Stimulated activated naive B cell treated with anti-CD40 and anti-IgM and Interleukin-4, amounts not matched to agents 10 μg/mL and 1 μg/mL and 100 μg/mL, for 72 hours (primary cell): ENCODE results near the gene GTF2IRD2.
A peak's percentile ranks its signal among the peaks of the same experiment; 100 is the strongest.
"Not testable (repeated sequence)": the region's sequence is repeated elsewhere in the genome, so short reads cannot be mapped to it uniquely, and the experiment has no call there.

Experiments
- ATAC-seq, 2 donors: fragments of 150-1000 bp; cut with Tn5 transposase; replicated peaks; 2 replicates each; pipeline ENCODE4 v1.10.0; 2021; ENCODE audit warnings: moderate library complexity in 1 of 2
- DNase-seq: peaks from one replicate; pipeline ENCODE4 v3.0.0; 2021
- H3K27ac Mint-ChIP-seq: one replicate; pipeline ENCODE4 v1.8.0; 2022; ENCODE audit warnings: mild to moderate bottlenecking, mixed read lengths
- H3K27me3 Mint-ChIP-seq, 2 donors: one replicate each; pipeline ENCODE4 v1.8.0; 2022; ENCODE audit warnings: mixed read lengths in 2 of 2
- H3K36me3 Mint-ChIP-seq, 2 donors: one replicate each; pipeline ENCODE4 v1.8.0; 2022; ENCODE audit warnings: mixed read lengths in 2 of 2, mild to moderate bottlenecking in 1 of 2
- H3K4me1 Mint-ChIP-seq, 2 donors: one replicate each; pipeline ENCODE4 v1.8.0; 2022; ENCODE audit warnings: mixed read lengths in 2 of 2, mild to moderate bottlenecking in 1 of 2
- H3K4me3 Mint-ChIP-seq, 2 donors: one replicate each; pipeline ENCODE4 v1.8.0; 2022; ENCODE audit warnings: mild to moderate bottlenecking in 2 of 2, mixed read lengths in 2 of 2, moderate library complexity in 1 of 2
- H3K9me3 Mint-ChIP-seq, 2 donors: one replicate each; pipeline ENCODE4 v1.8.0; 2022; ENCODE audit warnings: mixed read lengths in 2 of 2, mild to moderate bottlenecking in 1 of 2

The GTF2IRD2 gene

DNA sequence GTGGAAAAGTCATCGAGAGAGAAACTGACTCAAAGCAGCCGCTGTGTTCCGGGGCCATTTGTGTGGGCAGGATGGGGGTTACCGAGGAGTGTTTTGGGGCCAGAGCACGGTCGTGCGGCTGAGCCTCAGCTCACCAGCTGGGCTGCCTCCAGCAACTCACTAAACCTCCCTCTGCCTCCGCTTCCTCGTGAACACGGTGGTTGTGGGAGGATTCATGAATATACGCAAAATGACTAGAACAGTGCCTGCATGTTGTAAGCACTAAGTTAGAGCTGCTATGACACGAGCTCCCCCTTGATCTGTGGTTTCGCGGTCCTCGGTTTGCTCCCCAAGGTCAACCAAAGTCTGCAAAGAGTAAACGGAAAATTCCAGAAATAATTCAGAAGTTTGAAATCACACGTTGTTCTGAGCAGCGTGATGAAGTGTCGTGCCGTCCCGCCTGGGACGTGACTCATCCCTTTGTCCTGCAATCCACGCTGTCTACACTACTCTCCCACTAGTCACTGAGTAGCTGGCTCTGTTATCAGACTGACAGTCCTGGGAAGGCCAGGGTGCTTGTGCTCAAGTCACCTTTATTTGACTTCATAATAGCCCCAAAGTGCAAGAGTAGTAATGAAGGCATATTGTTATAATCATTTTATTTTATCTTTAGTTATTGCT is 31.1 kb downstream of the GTF2IRD2 start:
- not testable (repeated sequence) for H3K27ac Mint-ChIP-seq, H3K4me1 Mint-ChIP-seq, H3K4me3 Mint-ChIP-seq, H3K9me3 Mint-ChIP-seq, H3K36me3 Mint-ChIP-seq, DNase-seq, H3K27me3 Mint-ChIP-seq
- ATAC-seq = peak; percentile 90

DNA sequence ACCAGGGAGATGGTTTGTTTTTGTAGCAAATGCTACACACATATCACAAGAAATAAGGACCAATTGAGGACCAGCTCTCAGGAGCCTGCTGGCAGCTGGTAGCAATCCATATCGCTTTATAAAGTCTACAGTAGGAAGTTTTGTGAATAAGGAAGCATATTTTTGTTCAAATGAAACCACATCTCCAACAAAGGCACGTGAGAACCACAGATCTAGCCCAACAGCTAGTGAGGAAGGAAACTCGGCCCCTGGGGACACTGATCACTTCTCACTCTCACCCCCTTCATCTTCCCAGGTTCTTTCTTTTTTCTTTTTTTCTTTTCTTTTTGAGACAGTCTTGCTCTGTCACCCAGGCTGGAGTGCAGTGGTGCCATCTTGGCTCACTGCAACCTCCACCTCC is 35.5 kb downstream of the GTF2IRD2 start:
- H3K9me3 Mint-ChIP-seq, DNase-seq, H3K4me3 Mint-ChIP-seq, H3K4me1 Mint-ChIP-seq, H3K27me3 Mint-ChIP-seq, H3K36me3 Mint-ChIP-seq, H3K27ac Mint-ChIP-seq: not testable (repeated sequence)
- peak in 1 of 2 donors; percentile 24 for ATAC-seq

DNA sequence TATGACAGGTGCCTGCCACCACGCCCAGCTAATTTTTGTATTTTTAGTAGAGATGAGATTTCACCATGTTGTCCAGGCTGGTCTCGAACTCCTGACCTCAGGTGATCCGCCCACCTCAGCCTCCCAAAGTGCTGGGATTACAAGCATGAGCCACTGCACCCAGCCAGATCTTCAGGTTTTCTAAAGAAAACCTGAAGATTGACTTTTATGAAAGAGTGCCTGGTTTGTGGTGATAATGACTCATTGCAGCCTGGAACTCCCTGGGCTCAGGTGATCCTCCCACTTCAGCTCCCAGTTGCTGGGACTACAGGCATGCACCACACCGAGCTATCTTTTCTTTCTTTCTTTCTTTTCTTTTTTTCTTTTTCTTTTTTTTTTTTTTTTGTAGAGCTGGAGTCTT is 52.8 kb downstream of the GTF2IRD2 start:
- not testable (repeated sequence) for H3K4me3 Mint-ChIP-seq, H3K36me3 Mint-ChIP-seq, H3K4me1 Mint-ChIP-seq, H3K27ac Mint-ChIP-seq, H3K9me3 Mint-ChIP-seq, DNase-seq, H3K27me3 Mint-ChIP-seq
- peak; percentile 38 to 49 for ATAC-seq

DNA sequence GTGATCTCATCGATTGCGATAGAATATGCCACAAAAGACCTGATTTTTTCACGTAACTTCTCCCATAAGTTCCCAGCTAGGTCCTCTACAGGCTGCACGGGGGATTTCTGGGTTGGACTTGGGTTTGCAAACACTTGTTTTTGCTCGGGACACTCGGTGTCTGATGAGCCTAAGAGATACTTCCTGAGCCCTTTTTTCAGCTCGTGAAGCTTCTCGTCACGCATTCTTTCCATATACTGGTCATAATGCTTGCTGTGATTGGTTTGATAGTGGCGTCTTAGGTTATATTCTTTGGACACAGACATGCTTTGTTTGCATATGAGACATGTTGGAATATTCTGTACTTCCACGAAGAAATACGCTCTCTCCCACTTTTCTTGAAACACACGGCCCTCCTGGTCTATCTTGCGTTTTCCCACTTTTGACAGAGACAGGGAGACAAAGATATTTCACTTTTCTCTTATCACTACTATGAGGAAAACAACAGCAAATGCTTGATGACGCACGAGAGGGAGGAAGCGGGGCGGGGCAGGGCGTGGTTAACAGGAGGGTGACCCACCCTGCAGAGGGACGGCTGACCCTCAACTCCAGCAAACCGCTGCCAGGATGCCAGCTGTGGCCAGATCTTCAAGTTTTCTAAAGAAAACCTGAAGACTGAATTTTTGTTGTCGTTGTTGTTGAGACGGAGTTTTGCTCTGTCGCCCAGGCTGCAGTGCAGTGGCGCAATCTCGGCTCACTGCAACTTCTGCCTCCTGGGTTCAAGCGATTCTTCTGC is 53.4 kb downstream of the GTF2IRD2 start:
- ATAC-seq, H3K4me3 Mint-ChIP-seq, H3K9me3 Mint-ChIP-seq, H3K36me3 Mint-ChIP-seq, H3K27ac Mint-ChIP-seq, H3K4me1 Mint-ChIP-seq, DNase-seq, H3K27me3 Mint-ChIP-seq: not testable (repeated sequence)

DNA sequence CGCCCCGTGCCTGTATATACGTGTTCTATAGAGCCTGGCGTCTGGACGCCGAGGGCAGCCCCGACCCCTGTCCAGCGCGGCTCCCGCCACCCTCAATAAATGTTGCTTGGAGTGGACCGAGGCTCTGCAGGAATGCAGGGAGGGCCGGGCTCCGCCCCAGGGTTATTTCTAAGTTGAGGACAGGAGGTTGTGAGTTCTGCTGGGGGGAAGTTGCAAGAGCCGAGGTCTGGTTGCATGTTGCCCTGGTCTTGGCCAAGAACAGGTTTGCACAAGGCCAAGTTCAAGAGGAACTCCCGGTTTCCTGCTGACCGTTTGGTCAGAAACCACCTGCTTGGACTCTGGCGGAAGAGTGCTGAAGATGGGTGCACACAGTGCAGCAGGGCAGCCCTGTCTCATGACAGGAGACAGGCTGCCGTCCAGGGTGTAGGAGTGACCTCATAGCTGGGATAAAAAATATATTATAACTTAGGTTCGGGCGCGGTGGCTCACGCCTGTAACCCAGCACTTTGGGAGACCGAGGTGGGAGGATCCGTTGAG is 62.1 kb downstream of the GTF2IRD2 start:
- H3K27ac Mint-ChIP-seq = not testable (repeated sequence)

DNA sequence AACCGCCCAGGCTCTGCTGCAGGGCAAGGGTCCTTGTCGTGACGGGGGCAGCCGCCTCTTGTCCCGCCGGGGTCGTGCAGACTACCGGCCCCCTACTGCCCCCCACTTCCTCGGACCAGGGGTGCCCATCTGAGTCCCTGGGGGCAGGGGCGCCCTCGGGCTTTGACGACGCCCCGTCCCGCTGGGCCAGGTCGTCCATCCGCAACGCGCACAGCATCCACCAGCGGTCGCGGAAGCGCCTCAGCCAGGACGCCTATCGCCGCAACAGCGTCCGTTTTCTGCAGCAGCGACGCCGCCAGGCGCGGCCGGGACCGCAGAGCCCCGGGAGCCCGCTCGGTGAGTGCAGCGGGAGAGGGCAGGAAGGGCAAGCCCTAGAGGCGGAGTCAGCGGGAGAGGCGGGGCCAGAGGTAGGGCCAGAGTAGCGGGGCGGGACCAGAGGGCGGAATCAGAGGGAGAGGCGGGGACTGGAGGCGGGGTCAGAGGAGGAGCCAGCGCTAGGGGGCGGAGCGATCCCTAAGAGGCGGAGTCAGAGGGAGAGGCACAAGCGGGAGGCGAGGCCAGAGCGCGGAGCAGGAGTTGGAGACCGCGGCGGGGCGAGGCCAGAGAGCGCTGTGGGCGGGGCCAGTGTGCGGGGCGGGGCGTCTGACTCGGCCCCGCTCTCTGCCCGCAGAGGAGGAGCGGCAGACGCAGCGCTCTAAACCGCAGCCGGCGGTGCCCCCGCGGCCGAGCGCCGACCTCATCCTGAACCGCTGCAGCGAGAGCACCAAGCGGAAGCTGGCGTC is 62.8 kb downstream of the GTF2IRD2 start:
- H3K27me3 Mint-ChIP-seq, H3K36me3 Mint-ChIP-seq, H3K27ac Mint-ChIP-seq, H3K4me1 Mint-ChIP-seq, H3K9me3 Mint-ChIP-seq: not testable (repeated sequence)
- DNase-seq (peak; percentile 95), ATAC-seq (peak; percentile 85 to 90)
- peak overlapping the region in 1 of 2 donors; percentile 41 for H3K4me3 Mint-ChIP-seq

More for the DNA sequence above, 62.1 kb downstream of the GTF2IRD2 start:
- peak; percentile 12 to 17 for ATAC-seq
- H3K9me3 Mint-ChIP-seq, DNase-seq, H3K36me3 Mint-ChIP-seq, H3K4me1 Mint-ChIP-seq, H3K4me3 Mint-ChIP-seq, H3K27me3 Mint-ChIP-seq: not testable (repeated sequence)

DNA sequence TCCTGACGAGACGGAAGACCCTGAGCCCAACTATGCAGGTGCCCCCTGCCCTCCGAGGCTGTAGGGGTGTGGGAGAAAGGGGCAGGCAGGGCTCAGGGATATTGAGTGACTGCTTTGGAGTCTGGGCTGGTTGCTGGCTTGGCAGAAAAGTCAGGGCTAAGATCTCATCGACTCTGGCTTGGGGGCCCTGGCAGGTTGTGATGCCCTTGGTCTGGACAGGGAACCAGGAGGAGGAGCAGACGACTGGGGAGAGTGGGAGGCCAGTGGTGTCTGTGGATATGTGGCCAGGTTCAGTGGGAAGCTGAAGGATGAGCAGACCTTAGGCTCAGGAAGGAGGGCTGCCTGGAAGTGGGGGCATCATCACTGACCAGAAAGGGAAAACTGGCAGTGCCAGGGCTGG is 67.8 kb downstream of the GTF2IRD2 start:
- DNase-seq, H3K36me3 Mint-ChIP-seq, H3K9me3 Mint-ChIP-seq, H3K4me1 Mint-ChIP-seq, H3K4me3 Mint-ChIP-seq, ATAC-seq, H3K27ac Mint-ChIP-seq, H3K27me3 Mint-ChIP-seq: not testable (repeated sequence)

DNA sequence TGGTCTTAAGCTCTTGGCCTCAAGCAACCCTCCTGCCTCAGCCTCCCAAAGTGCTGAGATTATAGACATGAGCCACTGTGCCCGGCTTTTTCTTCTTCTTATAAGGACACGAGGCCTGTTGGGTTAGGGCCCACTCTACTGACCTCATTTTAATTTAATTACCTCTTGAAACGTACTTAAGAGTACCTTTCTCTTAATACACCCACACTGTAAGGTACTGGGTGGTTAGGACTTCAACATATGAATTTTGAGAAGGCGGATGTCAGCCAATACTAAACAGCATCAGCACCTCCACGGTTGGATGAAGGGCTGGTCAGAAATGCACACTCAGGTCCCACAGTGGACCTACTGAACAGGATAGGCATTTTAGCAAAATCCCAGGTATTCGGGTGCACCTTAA is 69.7 kb downstream of the GTF2IRD2 start:
- not testable (repeated sequence) for H3K27ac Mint-ChIP-seq, H3K9me3 Mint-ChIP-seq, H3K36me3 Mint-ChIP-seq, ATAC-seq, H3K27me3 Mint-ChIP-seq, DNase-seq, H3K4me3 Mint-ChIP-seq, H3K4me1 Mint-ChIP-seq

DNA sequence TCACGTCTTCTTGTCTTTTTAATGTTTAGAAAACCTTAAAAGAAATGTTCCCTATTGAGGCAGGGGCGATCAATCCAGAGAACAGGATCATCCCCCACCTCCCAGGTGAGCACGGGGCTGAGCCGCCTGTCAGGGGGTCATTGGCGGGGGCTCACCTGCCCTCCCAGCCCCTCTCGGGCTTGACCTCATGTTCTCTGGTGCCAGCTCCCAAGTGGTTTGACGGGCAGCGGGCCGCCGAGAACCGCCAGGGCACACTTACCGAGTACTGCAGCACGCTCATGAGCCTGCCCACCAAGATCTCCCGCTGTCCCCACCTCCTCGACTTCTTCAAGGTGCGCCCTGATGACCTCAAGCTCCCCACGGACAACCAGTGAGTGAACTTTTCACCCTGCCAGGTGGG is 72.4 kb downstream of the GTF2IRD2 start:
- not testable (repeated sequence) for ATAC-seq, DNase-seq, H3K4me3 Mint-ChIP-seq, H3K27ac Mint-ChIP-seq, H3K36me3 Mint-ChIP-seq, H3K4me1 Mint-ChIP-seq, H3K27me3 Mint-ChIP-seq, H3K9me3 Mint-ChIP-seq

DNA sequence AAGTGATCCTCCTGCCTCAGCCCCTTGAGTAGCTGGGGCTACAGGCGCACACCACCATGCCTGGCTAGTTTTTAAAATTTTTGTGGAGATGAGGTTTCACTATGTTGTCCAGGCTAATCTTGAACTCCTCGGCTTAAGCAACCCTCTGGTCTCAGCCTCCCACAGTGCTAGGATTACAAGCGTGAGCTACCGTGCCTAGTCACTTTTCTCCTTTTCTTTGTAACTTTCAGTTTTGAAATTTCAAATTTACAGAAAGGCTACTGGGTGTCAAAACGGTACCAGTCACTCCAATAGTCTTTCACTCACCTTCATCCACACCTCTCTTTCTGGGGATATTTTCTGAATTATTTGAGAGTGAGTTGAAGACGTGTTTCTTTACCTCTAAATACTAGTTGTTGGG is 76.3 kb downstream of the GTF2IRD2 start:
- peak; percentile 39 to 42 for ATAC-seq
- H3K27me3 Mint-ChIP-seq, DNase-seq, H3K4me1 Mint-ChIP-seq, H3K27ac Mint-ChIP-seq, H3K9me3 Mint-ChIP-seq, H3K36me3 Mint-ChIP-seq, H3K4me3 Mint-ChIP-seq: not testable (repeated sequence)

DNA sequence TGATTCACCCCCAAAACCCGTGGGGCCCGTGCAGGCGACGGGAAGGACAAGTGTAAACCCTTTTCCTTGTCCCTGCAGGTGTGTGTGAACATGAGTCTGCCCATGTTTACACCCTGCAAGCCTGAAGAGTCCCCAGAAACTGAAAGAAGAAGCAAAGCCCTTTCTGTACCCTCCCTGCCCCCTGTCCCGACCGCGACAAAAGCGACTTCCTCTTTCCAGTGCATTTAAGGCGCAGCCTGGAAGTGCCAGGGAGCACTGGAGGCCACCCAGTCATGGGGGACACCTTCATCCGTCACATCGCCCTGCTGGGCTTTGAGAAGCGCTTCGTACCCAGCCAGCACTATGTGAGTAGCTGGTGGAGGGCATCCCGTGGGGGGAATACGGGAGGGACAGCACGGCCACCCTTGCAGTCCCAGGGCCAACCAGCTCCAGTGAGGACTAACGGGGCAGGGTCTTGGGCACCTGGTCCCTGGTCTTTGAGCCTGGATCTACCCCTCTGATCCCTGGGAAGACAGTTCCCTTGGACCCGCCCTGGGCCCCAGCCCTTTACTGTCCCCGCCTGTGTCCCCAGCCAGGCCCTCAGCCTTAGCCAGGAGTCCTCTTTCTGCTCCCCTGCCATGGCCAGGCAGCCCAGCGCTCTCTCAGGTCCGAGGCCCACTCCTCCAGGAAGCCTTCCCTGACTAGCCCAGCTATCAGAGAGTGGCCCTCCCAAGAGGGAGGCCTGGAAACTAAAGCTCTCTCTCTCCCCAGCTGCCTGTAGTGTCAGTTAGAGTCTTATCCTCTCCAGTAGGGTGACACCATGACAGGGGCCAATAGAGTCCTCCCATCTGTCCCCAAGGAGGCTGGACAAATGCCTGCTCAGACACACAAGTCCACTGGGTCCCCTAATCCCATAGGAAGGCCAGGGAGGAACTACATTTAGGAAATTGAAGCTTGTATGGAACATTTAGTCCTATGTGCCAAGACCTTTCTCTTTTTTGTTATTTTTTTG is 77.3 kb downstream of the GTF2IRD2 start, which contains the start of gene NCF1:
NCF1 (plus strand) TSS at position 252 of the 991 bp plus-strand sequence; CDS start at position 273, 21 bp downstream.
- H3K27me3 Mint-ChIP-seq, H3K4me1 Mint-ChIP-seq, H3K27ac Mint-ChIP-seq, DNase-seq, H3K4me3 Mint-ChIP-seq, H3K9me3 Mint-ChIP-seq, H3K36me3 Mint-ChIP-seq: not testable (repeated sequence)
- peak; percentile 95 for ATAC-seq

DNA sequence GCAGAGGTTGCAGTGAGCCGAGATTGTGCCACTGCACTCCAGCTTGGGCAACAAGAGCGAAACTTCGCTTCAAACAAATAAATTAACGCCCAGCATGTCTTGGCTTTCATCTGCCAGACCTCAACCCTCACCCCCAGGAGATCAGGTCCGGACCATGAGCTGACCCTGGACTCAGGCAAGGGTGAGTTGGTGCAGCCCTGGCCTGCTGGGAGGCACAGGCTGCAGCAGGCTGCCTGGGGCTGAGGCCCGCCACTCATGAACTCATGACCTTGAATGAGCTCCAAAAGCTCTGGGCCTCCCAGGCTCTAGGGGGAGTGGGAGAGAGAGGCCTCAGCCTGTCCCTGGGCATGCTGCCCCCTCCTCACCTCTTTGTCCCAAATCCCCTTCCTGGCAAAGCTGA is 79.3 kb downstream of the GTF2IRD2 start:
- not testable (repeated sequence) for H3K9me3 Mint-ChIP-seq, H3K27ac Mint-ChIP-seq, H3K4me1 Mint-ChIP-seq, DNase-seq, H3K4me3 Mint-ChIP-seq, H3K36me3 Mint-ChIP-seq, ATAC-seq, H3K27me3 Mint-ChIP-seq

DNA sequence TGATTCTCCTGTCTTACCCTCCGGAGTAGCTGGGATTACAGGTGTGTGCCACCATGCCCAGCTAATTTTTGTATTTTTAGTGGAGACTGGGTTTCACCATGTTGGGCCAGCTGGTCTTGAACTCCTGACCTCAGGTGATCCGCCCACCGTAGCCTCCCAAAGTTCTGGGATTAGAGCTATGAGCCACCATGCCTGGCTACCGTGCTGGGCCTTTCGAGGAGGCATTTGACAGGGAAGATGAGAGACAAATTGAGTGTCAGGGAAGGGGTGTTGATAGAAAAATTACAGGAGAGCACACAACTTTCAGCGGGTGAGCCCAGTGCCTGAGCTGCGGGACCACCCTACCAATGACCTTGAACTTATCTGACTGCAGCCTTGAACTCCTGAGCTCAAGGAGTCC is 81.3 kb downstream of the GTF2IRD2 start:
- not testable (repeated sequence) for H3K4me1 Mint-ChIP-seq, H3K9me3 Mint-ChIP-seq, H3K4me3 Mint-ChIP-seq, H3K27me3 Mint-ChIP-seq, DNase-seq, H3K27ac Mint-ChIP-seq, H3K36me3 Mint-ChIP-seq, ATAC-seq

DNA sequence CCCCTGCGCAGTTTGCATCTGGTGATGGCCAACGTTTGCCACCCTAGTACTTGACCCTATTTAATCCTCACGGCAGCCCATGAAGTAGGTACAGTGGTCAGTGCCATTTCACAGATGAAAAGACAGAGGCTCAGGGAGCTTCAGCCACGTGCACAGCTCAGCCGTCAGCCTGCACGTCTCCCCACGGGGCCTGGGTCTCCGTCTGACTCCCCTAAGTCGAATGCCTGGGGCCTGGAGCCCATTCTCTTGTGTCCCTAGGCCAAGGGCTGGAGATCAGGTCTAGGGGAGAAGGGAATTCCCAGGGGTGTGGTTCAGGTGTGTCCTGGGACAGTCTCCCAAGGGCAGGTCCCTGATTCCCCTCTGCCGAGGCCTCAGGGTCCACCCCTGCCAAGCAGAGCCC is 84.4 kb downstream of the GTF2IRD2 start:
- not testable (repeated sequence) for H3K27me3 Mint-ChIP-seq, H3K36me3 Mint-ChIP-seq, DNase-seq, H3K4me3 Mint-ChIP-seq, H3K9me3 Mint-ChIP-seq, H3K4me1 Mint-ChIP-seq, ATAC-seq
- peak overlapping the region; percentile 62 for H3K27ac Mint-ChIP-seq
